GM12878 (cell line): ENCODE measurements around the gene CCDC18. TPM values are rescaled to one million over a fixed set of nuclear protein-coding genes. Genes with fewer than 3 reads are reported as not detected.
"Not testable (repeated sequence)": the region's sequence is repeated elsewhere in the genome, so short reads cannot be mapped to it uniquely, and the experiment has no call there.

ENCODE experiments used
- ATAC-seq: fragments of 200-7000 bp; cut with Tn5 transposase; 3 replicates; pipeline ENCODE4 v1.9.1; 2020; ENCODE audit warnings: mild to moderate bottlenecking, moderate library complexity
- BruUV-seq: library from RNA; stranded (reverse); fragments of 400-500 nt; replicated peaks from 2 replicates; lab custom pipeline; 2021; lab: Mats Ljungman, UMichigan
- CTCF ChIA-PET: fragments of 300-600 bp; sonication (Branson Sonifier 250); formaldehyde crosslinking; extraction: SDS; loops from one replicate; lab custom pipeline; 2021; ENCODE audit warnings: inconsistent platforms; lab: Yijun Ruan, JAX
- POLR2A ChIA-PET: fragments of 350-600 bp; formaldehyde crosslinking; extraction: SDS; loops from one replicate; lab custom pipeline; 2021; ENCODE audit warnings: inconsistent platforms; lab: Charles Lee
- RAD21 ChIA-PET: fragments of 300-600 bp; sonication (Branson Sonifier 250); formaldehyde crosslinking; loops from one replicate; lab custom pipeline; 2023; ENCODE audit warnings: antibody characterized with exemption; ENCODE audit not compliant: unreplicated experiment; lab: Charles Lee
- SMC1A ChIA-PET: fragments of 300-600 bp; sonication (Branson Sonifier 250); formaldehyde crosslinking; loops from one replicate; lab custom pipeline; 2023; ENCODE audit not compliant: unreplicated experiment, uncharacterized antibody; lab: Charles Lee
- DNase-seq: peaks from one replicate; pipeline ENCODE4 v3.0.0-alpha.2; 2011; ENCODE audit warnings: low read depth, low spot score
- FAIRE-seq: peaks from 3 replicates; lab custom pipeline; 2011; peaks lifted over from hg19 to GRCh38; lab: Jason Lieb, UNC
- H2AFZ ChIP-seq: 2 replicates; pipeline ENCODE4 v1.6.0; 2011; ENCODE audit warnings: low read depth, low read length, control low read depth; ENCODE audit not compliant: control insufficient read depth
- H3K27ac ChIP-seq: 2 replicates; pipeline ENCODE4 v1.5.1; 2011; ENCODE audit warnings: control low read depth; ENCODE audit not compliant: control insufficient read depth, insufficient read depth
- H3K27me3 ChIP-seq, 2 experiments: replicated peaks in 1 of 2; 2 replicates each; pipeline versions ENCODE4 v1.6.0 to v1.6.1; 2011; ENCODE audit warnings: low read length in 1 of 2; ENCODE audit not compliant: control insufficient read depth in 2 of 2, insufficient read depth in 2 of 2
- H3K36me3 ChIP-seq, 2 experiments: 2 replicates each; pipeline ENCODE4 v1.5.1; 2011; ENCODE audit warnings: low read length in 1 of 2; ENCODE audit not compliant: control insufficient read depth in 2 of 2, insufficient read depth in 2 of 2
- H3K4me1 ChIP-seq: 2 replicates; pipeline ENCODE4 v1.6.1; 2011; ENCODE audit warnings: mild to moderate bottlenecking, low read length, moderate library complexity, mixed read lengths; ENCODE audit not compliant: control insufficient read depth, insufficient read depth
- H3K4me2 ChIP-seq: 2 replicates; pipeline ENCODE4 v1.6.0; 2011; ENCODE audit warnings: control low read depth; ENCODE audit not compliant: control insufficient read depth, insufficient read depth
- H3K4me3 ChIP-seq: fragments of 200-600 bp; sonication (generic); 2 replicates; pipeline ENCODE4 v1.5.1; 2016
- H3K79me2 ChIP-seq: 2 replicates; pipeline ENCODE4 v1.6.0; 2011; ENCODE audit warnings: low read length; ENCODE audit not compliant: control insufficient read depth, insufficient read depth
- H3K9ac ChIP-seq: 2 replicates; pipeline ENCODE4 v1.8.0; 2011; ENCODE audit warnings: low read length, control low read depth, mixed read lengths; ENCODE audit not compliant: control insufficient read depth, insufficient read depth
- H3K9me3 ChIP-seq: replicated peaks from 3 replicates; pipeline ENCODE4 v1.5.1; 2011; ENCODE audit warnings: mild to moderate bottlenecking, low read length; ENCODE audit not compliant: control insufficient read depth, insufficient read depth
- H4K20me1 ChIP-seq: 2 replicates; pipeline ENCODE4 v1.6.0; 2011; ENCODE audit not compliant: control insufficient read depth, insufficient read depth
- LARP7 ChIP-seq: fragments of 450-650 bp; IDR thresholded peaks from 2 replicates; pipeline ENCODE4 v1.6.1; 2017; ENCODE audit warnings: mild to moderate bottlenecking
- WGBS: methylation state at CpG from one replicate; pipeline ENCODE4 v1.1.6; 2016; ENCODE audit warnings: low lambda C conversion rate; ENCODE audit not compliant: insufficient replicate concordance, insufficient coverage; ENCODE audit errors: missing lambda C conversion rate; 5-methylcytosine and 5-hydroxymethylcytosine counted together
- in situ Hi-C: fragments of 300-500 bp; cut with MboI; formaldehyde crosslinking; loops from 9 replicates; pipeline ENCODE4 v1.14.3; 2018; ENCODE audit warnings: mixed read lengths
- intact Hi-C: fragments of 100-400 bp; cut with micrococcal nuclease; formaldehyde crosslinking; loops from one replicate; pipeline ENCODE4 v1.14.2; 2022; ENCODE audit not compliant: unreplicated experiment
- polyA plus RNA-seq, 11 experiments: library from polyadenylated mRNA; depleted of rRNA in 4 of 11; unstranded in 6 of 11; stranded (reverse) in 5 of 11; fragments of >200 nt; fragmentation: Nextera tagmentation in 4 of 11; fragmentation: Illumina TruSeq in 1 of 11; extraction: Ambion mirVana in 4 of 11; extraction: Trizol in 1 of 11; gene quantifications; 1 replicate in 1 of 11; 2 replicates in 10 of 11; pipeline versions ENCODE4 v1.2.1 to v1.2.3, GENCODE V29; 2011 to 2016; ENCODE audit warnings: inconsistent platforms in 2 of 11, missing spikeins in 2 of 11, low read depth in 1 of 11
- total RNA-seq, 4 experiments: library from RNA; depleted of rRNA in 3 of 4; stranded (reverse); fragments of >200 nt in 3 of 4; fragmentation: Illumina TruSeq in 1 of 4; extraction: Trizol in 1 of 4; gene quantifications; 2 replicates each; pipeline versions ENCODE4 v1.2.1 to v1.2.3, GENCODE V29; 2013 to 2021
- TF ChIP-seq, protein P1 (sequence below): fragments of 450-650 bp; IDR thresholded peaks from 2 replicates; pipeline ENCODE4 v1.6.1; 2017; ENCODE audit warnings: mild to moderate bottlenecking

Gene CCDC18
- total and polyA plus RNA-seq, 10 of the 15 experiments (the other 5 are each of a cell fraction or from before 2014, with no cell fraction given) = 15.6 to 34.9 (median 19.5) TPM

DNA sequence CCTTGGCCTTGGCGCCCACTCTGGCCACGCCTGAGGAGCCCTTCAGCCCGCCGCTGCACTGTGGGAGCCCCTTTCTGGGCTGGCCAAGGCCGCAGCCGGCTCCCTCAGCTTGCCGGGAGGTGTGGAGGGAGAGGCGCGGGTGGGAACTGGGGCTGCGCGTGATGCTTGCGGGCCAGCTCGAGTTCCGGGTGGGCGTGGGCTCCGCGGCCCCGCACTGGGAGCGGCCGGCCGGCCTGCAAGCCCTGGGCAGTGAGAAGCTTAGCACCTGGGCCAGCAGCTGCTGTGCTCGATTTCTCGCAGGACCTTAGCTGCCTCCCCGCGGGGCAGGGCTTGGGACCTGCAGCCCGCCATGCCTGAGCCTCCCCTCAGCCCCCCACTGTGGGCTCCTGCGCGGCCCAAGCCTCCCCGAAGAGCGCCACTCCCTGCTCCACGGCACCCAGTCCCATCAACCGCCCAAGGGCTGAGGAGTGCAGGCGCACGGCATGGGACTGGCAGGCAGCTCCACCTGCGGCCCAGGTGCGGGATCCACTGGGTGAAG, 10.3 kb upstream of the CCDC18 start:
- H3K9ac ChIP-seq, ATAC-seq, SMC1A ChIA-PET: not testable (repeated sequence)

More for the DNA sequence above, 10.3 kb upstream of the CCDC18 start:
- H2AFZ ChIP-seq, DNase-seq, H3K4me3 ChIP-seq, H3K27me3 ChIP-seq, H3K27ac ChIP-seq, H3K4me1 ChIP-seq, BruUV-seq, in situ Hi-C loops, FAIRE-seq, H3K36me3 ChIP-seq, H4K20me1 ChIP-seq: not testable (repeated sequence)
- Histone ChIP-seq H3K9me3 (peaks cover 18% of the 10 kb centered on the region), H3K4me2 (0 out of 2 replicates have a peak overlapping the region, but pooled peaks have one; percentile 17), H3K79me2 (peaks cover 86% of the 10 kb centered on the region)
- intact Hi-C loops = loop anchor here (10.0 kb wide), 1 partner anchor 335 kb away; the partner anchor contains the start of gene RPL5
- CTCF ChIA-PET = interaction anchor here (1.2 kb wide), 1 partner anchor 53 kb away, joined by 3 read pairs; no protein-coding TSS in a partner anchor
- POLR2A ChIA-PET = interaction anchor here (1.1 kb wide), 1 partner anchor 92 kb away, joined by 3 read pairs; the partner anchor contains the start of gene MTF2
- 98% methylated on average over 32 of the region's 36 CpGs for WGBS
- RAD21 ChIA-PET = interaction anchor here (0.7 to 1.4 kb wide), 2 partner anchors 14 to 18 kb away, joined by 3 read pairs; no protein-coding TSS in a partner anchor
- TF ChIP-seq, protein P1, sequence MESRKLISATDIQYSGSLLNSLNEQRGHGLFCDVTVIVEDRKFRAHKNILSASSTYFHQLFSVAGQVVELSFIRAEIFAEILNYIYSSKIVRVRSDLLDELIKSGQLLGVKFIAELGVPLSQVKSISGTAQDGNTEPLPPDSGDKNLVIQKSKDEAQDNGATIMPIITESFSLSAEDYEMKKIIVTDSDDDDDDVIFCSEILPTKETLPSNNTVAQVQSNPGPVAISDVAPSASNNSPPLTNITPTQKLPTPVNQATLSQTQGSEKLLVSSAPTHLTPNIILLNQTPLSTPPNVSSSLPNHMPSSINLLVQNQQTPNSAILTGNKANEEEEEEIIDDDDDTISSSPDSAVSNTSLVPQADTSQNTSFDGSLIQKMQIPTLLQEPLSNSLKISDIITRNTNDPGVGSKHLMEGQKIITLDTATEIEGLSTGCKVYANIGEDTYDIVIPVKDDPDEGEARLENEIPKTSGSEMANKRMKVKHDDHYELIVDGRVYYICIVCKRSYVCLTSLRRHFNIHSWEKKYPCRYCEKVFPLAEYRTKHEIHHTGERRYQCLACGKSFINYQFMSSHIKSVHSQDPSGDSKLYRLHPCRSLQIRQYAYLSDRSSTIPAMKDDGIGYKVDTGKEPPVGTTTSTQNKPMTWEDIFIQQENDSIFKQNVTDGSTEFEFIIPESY = peak; percentile 83; the same call in 1 of the 2 replicates
- 0 out of 2 replicates have a peak, but pooled peaks have one; percentile 43 for TF ChIP-seq LARP7
